Ovary (tissue), 3 donors: Measurements from ENCODE around the gene CBX6.

Experiments used
- EP300 ChIP-seq: sonication (generic); formaldehyde crosslinking; IDR thresholded peaks from one replicate; pipeline ENCODE4 v1.6.1; 2017; ENCODE audit warnings: antibody characterized with exemption
- TF ChIP-seq, protein P1 (sequence below), 3 donors: fragments of 450-650 bp in 2 of 3; fragments of 200-600 bp in 1 of 3; IDR thresholded peaks; one replicate each; pipeline versions ENCODE4 v1.5.1 to v1.8.0; 2016 to 2022; ENCODE audit warnings: antibody characterized with exemption in 3 of 3, mild to moderate bottlenecking in 1 of 3
- donor health status: DM: no; HTN: no; CAD: no.

DNA sequence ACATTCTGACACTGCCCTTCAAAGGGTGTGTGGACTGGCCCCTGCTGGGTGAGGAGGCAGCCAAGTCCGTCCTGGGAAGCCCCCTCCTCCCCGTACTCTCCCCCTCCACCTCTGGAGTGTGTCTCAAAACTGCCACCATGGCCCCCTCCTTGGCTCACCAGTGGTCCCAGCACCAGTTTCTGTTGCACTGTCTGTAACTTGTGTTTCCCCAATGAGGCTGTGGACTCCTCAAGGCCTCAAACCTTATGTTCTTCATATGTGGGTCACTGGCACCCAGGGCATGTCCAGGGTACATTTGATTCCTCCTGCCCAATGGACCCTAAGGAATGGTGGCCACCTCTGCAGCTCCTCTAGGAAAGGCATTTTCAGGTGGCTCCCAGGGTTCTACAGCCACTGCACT lies 21.6 kb downstream of the CBX6 start:
- TF ChIP-seq, protein P1, sequence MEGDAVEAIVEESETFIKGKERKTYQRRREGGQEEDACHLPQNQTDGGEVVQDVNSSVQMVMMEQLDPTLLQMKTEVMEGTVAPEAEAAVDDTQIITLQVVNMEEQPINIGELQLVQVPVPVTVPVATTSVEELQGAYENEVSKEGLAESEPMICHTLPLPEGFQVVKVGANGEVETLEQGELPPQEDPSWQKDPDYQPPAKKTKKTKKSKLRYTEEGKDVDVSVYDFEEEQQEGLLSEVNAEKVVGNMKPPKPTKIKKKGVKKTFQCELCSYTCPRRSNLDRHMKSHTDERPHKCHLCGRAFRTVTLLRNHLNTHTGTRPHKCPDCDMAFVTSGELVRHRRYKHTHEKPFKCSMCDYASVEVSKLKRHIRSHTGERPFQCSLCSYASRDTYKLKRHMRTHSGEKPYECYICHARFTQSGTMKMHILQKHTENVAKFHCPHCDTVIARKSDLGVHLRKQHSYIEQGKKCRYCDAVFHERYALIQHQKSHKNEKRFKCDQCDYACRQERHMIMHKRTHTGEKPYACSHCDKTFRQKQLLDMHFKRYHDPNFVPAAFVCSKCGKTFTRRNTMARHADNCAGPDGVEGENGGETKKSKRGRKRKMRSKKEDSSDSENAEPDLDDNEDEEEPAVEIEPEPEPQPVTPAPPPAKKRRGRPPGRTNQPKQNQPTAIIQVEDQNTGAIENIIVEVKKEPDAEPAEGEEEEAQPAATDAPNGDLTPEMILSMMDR (IDR thresholded peaks at IDR 0.05): no peak
- TF ChIP-seq EP300: no peak
